Stomach (tissue), 4 donors: ENCODE measurements around the gene STARD5.

Experiments used
- CTCF ChIP-seq, 7 experiments: fragments of 450-650 bp in 4 of 7; fragments of 200-600 bp in 3 of 7; sonication (generic) in 3 of 7; IDR thresholded peaks; one replicate each; pipeline ENCODE4 v1.5.1; 2016 to 2019; ENCODE audit warnings: antibody characterized with exemption in 7 of 7, control low read depth in 2 of 7, mild to moderate bottlenecking in 1 of 7
- EP300 ChIP-seq: sonication (generic); formaldehyde crosslinking; IDR thresholded peaks from one replicate; pipeline ENCODE4 v1.6.1; 2017; ENCODE audit warnings: antibody characterized with exemption
- POLR2AphosphoS5 ChIP-seq, 3 donors: sonication (generic); formaldehyde crosslinking; IDR thresholded peaks; one replicate each; pipeline ENCODE4 v1.6.1; 2016; ENCODE audit warnings: antibody characterized with exemption in 3 of 3

- TF ChIP-seq CTCF (IDR thresholded peaks at IDR 0.05), result no peak
- TF ChIP-seq POLR2AphosphoS5 (IDR thresholded peaks at IDR 0.05), result no peak
- no peak for TF ChIP-seq EP300
These were observed 20.4 kb downstream of the STARD5 start for GRCh38 chr15:81303244-81304225.
